SK-N-SH treated with all-trans-retinoic acid at 6 μM for 48 hours (cell line): ENCODE data around the gene DEPDC7.

ENCODE experiments used
- ATAC-seq: fragments of 200-7000 bp; cut with Tn5 transposase; 3 replicates; pipeline ENCODE4 v1.9.1; 2020; ENCODE audit warnings: mild to moderate bottlenecking, moderate library complexity
- ARNTL ChIP-seq: fragments of 450-650 bp; formaldehyde crosslinking; IDR thresholded peaks from 2 replicates; pipeline ENCODE4 v1.5.0; 2020; ENCODE audit warnings: low read depth, mild to moderate bottlenecking, moderate library complexity, borderline replicate concordance
- BACH2 ChIP-seq: fragments of 250-450 bp; sonication (Bioruptor Pico); IDR thresholded peaks from 2 replicates; pipeline ENCODE4 v1.9.0; 2021; ENCODE audit warnings: mild to moderate bottlenecking, borderline replicate concordance
- CREB5 ChIP-seq: fragments of 250-450 bp; sonication (Bioruptor Pico); IDR thresholded peaks from 2 replicates; pipeline ENCODE4 v1.5.1; 2020; ENCODE audit warnings: low read depth, mild to moderate bottlenecking, moderate library complexity
- CSDC2 ChIP-seq: fragments of 250-450 bp; sonication (Bioruptor Pico); IDR thresholded peaks from 2 replicates; pipeline ENCODE4 v1.5.0; 2020; ENCODE audit warnings: mild to moderate bottlenecking, moderate library complexity
- CSRNP3 ChIP-seq: fragments of 250-450 bp; sonication (Bioruptor Pico); IDR thresholded peaks from 2 replicates; pipeline ENCODE4 v1.5.1; 2021; ENCODE audit warnings: mild to moderate bottlenecking, moderate library complexity
- ESRRG ChIP-seq: fragments of 250-450 bp; sonication (Bioruptor Pico); IDR thresholded peaks from 2 replicates; pipeline ENCODE4 v1.6.1; 2021; ENCODE audit warnings: mild to moderate bottlenecking
- GLIS3 ChIP-seq: fragments of 250-450 bp; sonication (Bioruptor Pico); IDR thresholded peaks from 2 replicates; pipeline ENCODE4 v1.5.0; 2020; ENCODE audit warnings: mild to moderate bottlenecking, moderate library complexity
- ISL1 ChIP-seq: fragments of 250-450 bp; sonication (Bioruptor Pico); IDR thresholded peaks from 2 replicates; pipeline ENCODE4 v2.1.2; 2022; ENCODE audit warnings: mild to moderate bottlenecking, moderate library complexity
- OSR1 ChIP-seq: fragments of 250-450 bp; sonication (Bioruptor Pico); IDR thresholded peaks from 2 replicates; pipeline ENCODE4 v1.8.0; 2022; ENCODE audit warnings: moderate library complexity, mild to moderate bottlenecking, inconsistent platforms
- PPARA ChIP-seq: fragments of 250-450 bp; sonication (Bioruptor Pico); IDR thresholded peaks from 2 replicates; pipeline ENCODE4 v1.5.0; 2020; ENCODE audit warnings: mild to moderate bottlenecking, borderline replicate concordance
- RARB ChIP-seq: fragments of 250-450 bp; sonication (Bioruptor Pico); IDR thresholded peaks from 2 replicates; pipeline ENCODE4 v1.8.0; 2021; ENCODE audit warnings: mild to moderate bottlenecking, moderate library complexity
- SNAI2 ChIP-seq: fragments of 250-450 bp; sonication (Bioruptor Pico); IDR thresholded peaks from 2 replicates; pipeline ENCODE4 v1.5.0; 2020; ENCODE audit warnings: mild to moderate bottlenecking, moderate library complexity
- TOX ChIP-seq: fragments of 250-450 bp; sonication (Bioruptor Pico); IDR thresholded peaks from 2 replicates; pipeline ENCODE4 v1.8.0; 2021; ENCODE audit warnings: mild to moderate bottlenecking, moderate library complexity, borderline replicate concordance
- TSHZ2 ChIP-seq: fragments of 250-450 bp; sonication (Bioruptor Pico); IDR thresholded peaks from 2 replicates; pipeline ENCODE4 v1.5.0; 2020; ENCODE audit warnings: mild to moderate bottlenecking, moderate library complexity
- ZC3H10 ChIP-seq: fragments of 250-450 bp; sonication (Bioruptor Pico); IDR thresholded peaks from 2 replicates; pipeline ENCODE4 v1.5.1; 2021; ENCODE audit warnings: mild to moderate bottlenecking, moderate library complexity
- ZFP3 ChIP-seq: fragments of 250-450 bp; sonication (Bioruptor Pico); IDR thresholded peaks from 2 replicates; pipeline ENCODE4 v1.5.0; 2020; ENCODE audit warnings: mild to moderate bottlenecking, moderate library complexity
- ZFP30 ChIP-seq: fragments of 450-650 bp; formaldehyde crosslinking; IDR thresholded peaks from 2 replicates; pipeline ENCODE4 v1.5.0; 2022; ENCODE audit warnings: mild to moderate bottlenecking, moderate library complexity
- ZNF565 ChIP-seq: fragments of 450-650 bp; formaldehyde crosslinking; conservative IDR thresholded peaks from 2 replicates; pipeline ENCODE4 v1.5.0; 2020; ENCODE audit warnings: low read depth, mild to moderate bottlenecking, moderate library complexity
- ZNF70 ChIP-seq: fragments of 450-650 bp; formaldehyde crosslinking; IDR thresholded peaks from 2 replicates; pipeline ENCODE4 v1.5.0; 2020; ENCODE audit warnings: mild to moderate bottlenecking, moderate library complexity
- ZNF8 ChIP-seq: fragments of 450-650 bp; formaldehyde crosslinking; IDR thresholded peaks from 2 replicates; pipeline ENCODE4 v1.5.0; 2020; ENCODE audit warnings: mild to moderate bottlenecking, moderate library complexity

DEPDC7 gene

GRCh38 chr11:33064033-33064825 is 48.6 kb downstream of the DEPDC7 start:
- TF ChIP-seq ZFP30 (no peak), TOX (CRISPR knock-in tag) (no peak), CSRNP3 (CRISPR knock-in tag) (no peak), ZC3H10 (CRISPR knock-in tag) (no peak), GLIS3 (CRISPR knock-in tag) (no peak), ZFP3 (CRISPR knock-in tag) (no peak), ZNF565 (CRISPR knock-in tag) (no peak), TSHZ2 (CRISPR knock-in tag) (no peak), ZNF70 (no peak), ISL1 (CRISPR knock-in tag) (no peak)
- ATAC-seq = no peak

GRCh38 chr11:33064866-33065265 is 49.2 kb downstream of the DEPDC7 start:
- TF ChIP-seq BACH2 (CRISPR knock-in tag) = no peak
- TF ChIP-seq ZNF8 (CRISPR knock-in tag) = no peak
- TF ChIP-seq OSR1 (CRISPR knock-in tag) = no peak
- ATAC-seq = no peak

- TF ChIP-seq ZC3H10 (CRISPR knock-in tag) (no peak), ZNF70 (no peak), CREB5 (CRISPR knock-in tag) (no peak)
- ATAC-seq = peak; percentile 82
Measured at GRCh38 chr11:33065445-33066178, 49.9 kb downstream of the DEPDC7 start.

GRCh38 chr11:33067294-33067693 is 51.6 kb downstream of the DEPDC7 start:
- TF ChIP-seq CSRNP3 (CRISPR knock-in tag) (no peak), PPARA (CRISPR knock-in tag) (no peak), ZFP30 (no peak)
- no peak for ATAC-seq

- ATAC-seq = no peak
- TF ChIP-seq ZNF70 (no peak), CSDC2 (CRISPR knock-in tag) (no peak), CREB5 (CRISPR knock-in tag) (no peak), ARNTL (CRISPR knock-in tag) (no peak), CSRNP3 (CRISPR knock-in tag) (no peak), ZFP30 (no peak), SNAI2 (CRISPR knock-in tag) (no peak), ESRRG (CRISPR knock-in tag) (no peak), RARB (no peak), OSR1 (CRISPR knock-in tag) (no peak), GLIS3 (CRISPR knock-in tag) (no peak), PPARA (CRISPR knock-in tag) (no peak)
Measured at GRCh38 chr11:33068611-33069340, 53.1 kb downstream of the DEPDC7 start.
